Stimulated activated CD4-positive, alpha-beta T cell treated with anti-CD3 and anti-CD28 coated beads, Interleukin-4, amount 100 ng/mL, for 48 hours (primary cell): ENCODE results near the gene NCAM2.
"Not testable (repeated sequence)": the region's sequence is repeated elsewhere in the genome, so short reads cannot be mapped to it uniquely, and the experiment has no call there.

ENCODE experiments used
- DNase-seq, 2 donors: peaks; one replicate each; pipeline ENCODE4 v3.0.0-alpha.2; 2020; ENCODE audit warnings: low read depth in 2 of 2

The NCAM2 gene

DNA sequence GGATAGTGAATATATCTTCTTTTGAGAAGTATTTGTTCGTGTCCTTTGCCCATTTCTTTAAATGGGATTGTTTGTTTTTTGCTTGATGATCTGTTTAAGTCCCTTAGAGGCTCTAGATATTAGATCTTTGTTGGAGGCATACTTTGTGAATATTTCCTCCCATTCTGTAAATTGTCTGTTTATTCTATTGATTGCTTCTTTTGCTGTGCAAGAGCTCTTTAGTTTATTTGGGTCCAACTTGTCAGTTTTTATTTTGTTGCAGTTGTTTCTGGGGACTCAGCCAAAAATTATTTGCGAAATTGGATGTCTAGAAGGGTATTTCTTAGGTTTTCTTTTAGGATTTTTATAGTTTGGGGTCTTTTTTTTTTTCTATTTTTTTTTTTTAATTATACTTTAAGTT, 302.8 kb downstream of the NCAM2 start:
- no peak for DNase-seq

DNA sequence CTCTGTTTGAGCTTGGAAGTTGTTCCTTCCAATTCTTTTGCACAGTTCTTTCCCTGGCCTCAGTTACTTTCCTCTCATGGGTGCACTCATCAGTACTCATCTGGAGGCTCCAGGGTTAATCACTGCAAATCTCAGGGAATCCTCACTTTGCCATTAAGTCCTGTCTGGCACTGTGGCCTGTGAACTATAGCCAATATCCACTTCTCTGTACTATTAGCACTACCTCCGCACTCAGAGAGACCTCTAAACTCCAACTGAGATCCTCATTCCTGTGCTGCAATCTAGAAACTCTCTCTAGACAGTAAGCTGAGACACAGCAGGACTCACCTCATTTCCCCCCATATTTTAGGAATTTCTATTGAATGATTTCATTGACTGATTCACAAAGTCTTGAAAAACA, 311.3 kb downstream of the NCAM2 start:
- no peak for DNase-seq

DNA sequence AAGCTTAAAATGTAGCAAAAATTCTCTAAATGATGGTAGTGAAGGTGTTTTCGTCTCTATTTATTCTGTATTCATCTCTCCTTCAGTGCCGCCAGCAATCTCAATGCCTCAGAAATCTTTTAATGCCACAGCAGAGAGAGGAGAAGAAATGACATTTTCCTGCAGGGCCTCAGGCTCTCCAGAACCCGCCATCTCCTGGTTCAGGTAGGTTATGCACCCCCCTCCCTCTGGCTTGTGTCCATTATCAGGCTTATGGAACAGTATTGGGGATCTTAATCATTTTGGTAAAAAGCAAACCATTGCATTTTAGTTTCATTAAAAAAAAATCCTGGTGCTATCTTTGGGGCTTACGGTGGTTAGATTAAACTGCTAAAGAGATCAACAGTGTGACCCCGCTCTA, 326.1 kb downstream of the NCAM2 start:
- no peak for DNase-seq

DNA sequence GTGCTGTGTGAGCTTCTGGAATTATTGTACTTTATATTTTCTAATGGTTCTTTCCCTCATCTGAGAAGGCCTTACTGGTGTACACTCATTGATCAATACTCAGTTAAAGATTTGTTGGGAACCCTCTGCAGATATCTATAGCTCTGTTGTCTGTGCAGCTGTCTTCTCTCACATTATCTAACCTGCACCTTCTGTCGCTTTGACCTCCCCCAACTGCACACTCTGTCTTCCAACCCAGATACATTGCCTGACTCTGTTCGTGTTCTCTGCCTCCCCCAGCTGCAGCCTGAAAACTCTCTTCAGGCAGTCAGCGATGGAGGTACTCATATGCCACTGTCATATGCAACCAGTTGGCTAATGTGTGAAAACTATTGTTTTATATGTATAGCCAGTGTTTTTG, 334.3 kb downstream of the NCAM2 start:
- no peak for DNase-seq

DNA sequence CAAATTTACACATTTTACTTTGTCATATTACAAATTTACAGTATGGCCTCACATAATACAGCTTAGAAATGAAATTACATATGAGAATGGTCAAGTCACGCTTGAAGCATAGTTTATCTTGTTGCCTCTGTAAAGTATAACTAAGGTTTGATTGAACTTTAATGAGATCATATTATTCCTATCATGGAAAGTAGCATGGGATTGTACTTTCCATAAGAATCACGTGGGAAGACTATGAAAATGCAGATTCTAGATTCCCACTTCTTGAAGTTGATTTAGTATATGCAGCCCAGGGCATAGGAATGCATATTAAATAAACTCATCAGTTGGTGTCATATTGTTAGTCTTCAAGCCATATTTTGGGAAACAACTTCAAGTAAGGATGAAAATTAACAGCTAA, 342.8 kb downstream of the NCAM2 start:
- no peak for DNase-seq

DNA sequence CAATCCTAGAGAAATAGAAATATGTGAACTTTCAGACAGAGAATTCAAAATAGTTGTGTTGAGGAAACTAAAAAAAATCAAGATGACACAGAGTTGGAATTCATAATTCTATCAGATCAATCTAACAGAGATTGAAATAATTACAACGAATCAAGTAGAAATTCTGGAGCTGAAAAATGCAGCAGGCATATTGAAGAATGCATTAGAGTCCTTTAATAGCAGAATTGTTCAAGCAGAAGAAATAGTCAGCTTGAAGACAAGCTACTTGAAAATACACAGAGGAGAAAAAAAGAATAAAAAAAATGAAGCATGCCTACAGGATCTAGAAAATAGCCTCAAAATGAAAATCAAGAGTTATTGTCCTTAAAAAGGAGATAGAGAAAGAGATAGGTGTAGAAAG, 347.1 kb downstream of the NCAM2 start:
- no peak for DNase-seq

DNA sequence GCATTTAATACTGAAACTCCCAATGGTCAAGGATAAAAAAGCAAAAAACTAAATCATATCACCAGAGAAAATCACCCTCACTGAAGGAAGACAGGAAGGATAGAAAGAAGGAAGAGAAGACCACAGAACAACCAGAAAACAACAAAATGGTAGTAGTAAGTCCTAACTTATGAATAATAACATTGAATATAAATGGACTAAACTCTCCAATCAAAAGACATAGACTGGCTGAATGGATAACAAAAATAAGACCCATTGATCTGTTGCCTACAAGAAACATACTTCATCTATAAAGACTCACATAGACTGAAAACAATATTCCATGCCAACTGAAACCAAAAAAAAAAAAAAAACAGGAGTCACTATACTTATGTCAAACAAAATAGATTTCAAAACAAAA, 347.7 kb downstream of the NCAM2 start:
- DNase-seq: no peak

DNA sequence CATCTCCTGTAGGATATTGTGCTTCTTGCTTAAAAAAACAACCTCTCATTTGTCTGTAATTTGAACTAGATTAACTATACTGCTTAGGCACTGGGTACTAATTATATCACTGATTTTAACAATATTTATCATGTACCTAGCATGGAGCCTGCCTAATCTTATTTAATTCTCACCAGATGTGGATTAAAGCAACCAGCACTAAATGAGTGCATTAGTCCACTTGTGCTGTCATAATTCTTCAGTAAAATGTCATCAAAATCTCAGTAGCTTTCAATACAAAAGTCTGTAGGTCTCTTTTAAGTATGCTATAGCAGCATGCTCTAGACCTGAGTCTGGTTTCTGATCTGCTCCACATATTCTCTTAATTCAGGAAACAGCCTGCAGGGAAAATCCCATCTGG, 368.1 kb downstream of the NCAM2 start:
- DNase-seq: no peak

DNA sequence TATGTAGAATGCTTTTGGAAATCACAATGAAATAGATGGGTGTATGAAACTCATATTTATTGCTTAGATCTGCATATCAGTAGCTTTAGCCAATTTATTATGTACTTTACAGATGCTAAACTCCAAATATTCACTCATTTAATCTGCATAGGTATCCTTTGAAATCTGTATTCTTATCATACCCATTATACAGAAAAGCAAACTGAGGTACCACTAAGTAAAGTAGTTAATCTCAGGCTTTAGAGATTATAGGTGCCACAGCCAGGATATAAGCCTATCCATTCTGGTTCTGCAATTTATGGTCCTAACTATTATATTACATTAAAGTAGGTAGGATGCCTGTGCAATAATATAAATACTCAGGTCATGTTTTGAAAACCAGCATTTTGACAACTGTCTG, 369.4 kb downstream of the NCAM2 start:
- DNase-seq: no peak

DNA sequence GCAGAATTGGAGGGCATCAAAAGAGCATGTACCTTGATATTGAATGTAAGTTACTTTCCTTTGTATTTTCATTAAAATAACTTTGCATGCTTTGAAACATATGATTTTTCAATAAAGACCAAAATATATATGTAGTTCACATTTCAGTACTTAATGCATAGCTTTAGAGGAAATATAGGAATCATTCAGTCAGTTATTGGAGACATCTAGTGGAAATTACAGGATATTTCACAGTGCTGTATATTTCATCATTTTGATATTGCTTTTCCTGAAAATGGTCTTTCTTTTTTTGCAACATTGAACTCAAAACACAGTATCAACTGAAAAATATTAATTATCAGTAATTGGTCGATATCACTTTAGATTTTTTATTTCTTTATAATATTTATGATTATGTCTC, 375.8 kb downstream of the NCAM2 start:
- DNase-seq: no peak

DNA sequence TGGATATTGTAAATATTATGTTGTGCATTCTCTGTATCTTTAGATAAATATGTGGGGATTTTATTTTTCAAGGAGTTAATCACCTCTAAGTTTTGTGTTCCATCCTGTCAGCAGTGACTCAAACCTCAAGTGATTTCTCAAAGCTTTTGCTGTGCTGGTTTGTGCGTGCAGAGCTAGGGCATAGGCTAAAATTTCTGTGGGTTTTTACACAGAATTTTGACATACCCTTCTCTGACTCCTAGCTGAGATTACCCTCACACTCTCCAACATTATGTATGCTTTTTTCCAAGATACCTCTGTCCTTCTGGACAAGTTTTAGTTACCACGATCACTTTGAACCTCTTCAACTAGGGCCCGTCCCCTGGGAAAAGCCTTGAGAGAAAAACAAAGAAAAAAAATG, 384.9 kb downstream of the NCAM2 start:
- no peak for DNase-seq

DNA sequence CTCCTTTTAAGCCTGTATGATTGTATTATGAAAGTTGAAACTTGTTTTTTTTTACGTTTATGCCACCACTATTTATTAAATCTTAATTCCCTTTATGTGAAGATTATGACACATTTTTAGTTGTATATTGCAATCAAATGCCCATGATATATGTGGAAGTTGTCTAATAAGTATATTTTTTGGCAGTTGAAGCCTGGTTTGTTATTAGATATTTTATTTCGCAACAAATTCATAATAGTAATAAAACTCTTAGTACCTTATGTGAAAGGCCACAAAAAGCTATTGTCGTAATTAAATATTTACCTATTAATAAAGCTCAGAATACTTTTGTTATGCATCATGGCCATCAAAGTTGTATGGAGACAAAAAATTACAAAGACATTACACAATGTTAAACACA, 386.8 kb downstream of the NCAM2 start:
- no peak for DNase-seq

DNA sequence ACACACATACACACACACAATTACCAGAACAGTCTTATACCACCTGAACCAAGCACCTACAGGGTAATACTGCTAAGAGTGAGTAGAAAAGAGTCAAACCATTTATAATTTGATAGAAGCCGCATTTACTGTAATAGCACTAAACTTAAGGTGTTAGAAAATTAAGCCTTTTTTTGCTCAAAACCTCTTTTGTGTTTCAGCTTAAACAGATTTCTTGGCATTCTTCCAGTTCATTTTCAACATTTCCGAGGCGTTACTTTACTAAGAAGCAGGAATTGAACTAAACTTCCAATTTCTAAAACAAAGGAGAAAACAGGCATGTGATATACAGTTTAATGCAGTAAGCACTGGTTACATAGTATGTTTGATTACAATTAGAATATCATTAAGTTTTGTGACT, 387.2 kb downstream of the NCAM2 start:
- no peak for DNase-seq

DNA sequence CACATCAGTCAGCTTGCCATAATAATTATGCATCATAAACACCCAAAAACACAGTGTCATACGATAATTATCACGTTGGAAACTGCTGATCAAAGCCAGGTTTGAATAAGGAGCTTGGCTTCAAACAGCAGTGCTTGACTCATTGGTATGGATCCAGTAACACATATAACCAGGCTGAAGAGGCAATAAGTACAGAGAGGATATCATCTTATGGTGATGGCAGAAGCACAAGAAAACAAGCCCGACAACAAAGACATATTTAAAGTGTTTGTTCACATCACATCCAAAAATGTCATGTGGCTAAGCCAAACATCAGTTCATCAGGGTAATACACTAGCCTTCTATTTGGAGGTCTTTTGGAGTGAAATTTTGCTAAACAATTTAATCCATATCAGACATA, 389.7 kb downstream of the NCAM2 start:
- no peak for DNase-seq

DNA sequence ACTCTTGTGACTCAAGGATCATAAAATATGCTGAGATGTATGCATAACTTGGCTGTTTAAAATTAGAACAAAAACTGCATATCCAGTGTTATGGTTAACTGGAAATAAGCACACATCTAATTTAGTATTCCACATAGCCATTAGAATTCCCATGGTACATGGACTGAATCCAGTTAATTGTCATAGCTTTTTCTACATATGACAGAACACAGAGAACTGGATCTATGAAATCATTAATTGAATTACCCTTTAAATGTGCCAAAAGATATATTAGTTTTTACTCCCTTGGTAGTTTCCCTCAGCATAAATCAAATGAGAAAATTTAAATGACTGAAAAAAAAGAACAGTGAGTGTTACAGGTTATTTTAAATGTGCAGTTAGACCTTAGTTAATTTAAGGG, 395.9 kb downstream of the NCAM2 start:
- DNase-seq: no peak

DNA sequence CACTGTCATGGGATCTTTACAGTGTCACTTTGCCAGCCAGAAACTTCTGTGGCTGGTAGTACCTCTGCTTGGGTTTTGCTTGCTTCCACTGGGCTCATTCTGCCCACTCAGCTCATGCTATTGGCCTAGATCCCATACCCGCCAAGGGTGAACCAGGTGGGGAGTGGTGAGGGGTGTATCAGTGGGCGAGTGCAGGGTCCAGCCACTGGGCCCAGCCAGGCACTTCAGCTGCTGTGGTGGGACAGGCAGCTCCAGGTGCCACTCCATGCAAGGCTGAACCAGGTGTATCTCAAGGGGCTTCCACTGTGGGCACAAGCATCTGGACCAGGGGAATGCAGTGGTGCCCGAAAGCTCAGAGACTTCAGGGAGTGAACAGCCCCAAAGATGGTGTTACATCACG, 398.2 kb downstream of the NCAM2 start:
- DNase-seq: no peak

DNA sequence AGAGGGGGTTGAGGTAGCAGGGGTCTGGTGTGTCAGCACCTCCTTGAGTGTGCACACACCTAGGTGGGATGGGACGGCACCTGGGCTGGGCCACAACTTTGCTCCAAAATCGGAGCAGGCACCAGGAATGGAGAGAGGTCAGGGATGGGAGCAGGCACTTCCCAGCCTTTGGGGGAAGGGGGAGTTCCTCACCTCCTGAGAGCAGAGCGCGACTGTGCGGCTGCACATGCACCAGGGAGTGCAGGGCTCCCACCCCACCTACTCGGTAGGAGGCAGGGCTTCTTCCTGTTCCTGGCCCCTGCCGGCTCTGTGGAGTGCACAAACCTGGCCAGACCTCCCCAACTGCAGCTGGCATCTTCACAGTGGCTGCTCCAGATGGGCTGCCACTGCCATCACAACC, 399.3 kb downstream of the NCAM2 start:
- no peak for DNase-seq

DNA sequence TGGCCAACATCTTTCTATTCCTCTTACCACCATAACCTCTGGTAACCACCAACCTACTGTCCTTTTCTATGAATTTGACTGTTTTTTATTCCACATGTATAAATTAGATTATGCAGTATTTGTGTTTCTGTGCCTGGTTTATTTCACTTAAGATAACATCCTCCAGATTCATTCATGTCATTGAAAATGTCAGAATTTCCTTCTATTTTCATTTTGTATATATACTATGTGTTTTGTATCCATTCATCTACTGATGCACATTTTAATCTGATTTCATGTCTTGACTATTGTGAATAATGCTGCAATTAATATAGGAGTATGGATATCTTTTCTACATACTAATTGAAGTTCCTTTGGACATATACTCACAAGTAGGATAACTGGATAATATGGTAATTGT, 403.2 kb downstream of the NCAM2 start:
- DNase-seq: no peak

DNA sequence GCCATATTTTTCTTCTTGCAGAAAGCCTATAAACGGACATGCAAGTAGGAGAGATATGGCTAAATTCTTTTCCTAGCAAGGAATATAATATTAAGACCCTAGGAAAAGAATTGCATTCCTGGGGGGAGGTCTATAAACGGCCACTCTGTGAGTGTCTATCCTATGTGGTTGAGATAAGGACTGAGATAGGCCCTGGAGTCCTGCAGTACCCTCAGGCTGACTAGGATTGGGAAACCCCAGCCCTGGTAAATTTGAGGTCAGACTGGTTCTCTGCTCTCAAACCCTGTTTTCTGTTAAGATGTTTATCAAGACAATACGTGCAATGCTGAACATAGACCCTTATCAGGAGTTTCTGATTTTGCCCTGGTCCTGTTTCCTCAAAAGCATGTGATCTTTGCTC, 404.0 kb downstream of the NCAM2 start:
- DNase-seq: not testable (repeated sequence)

DNA sequence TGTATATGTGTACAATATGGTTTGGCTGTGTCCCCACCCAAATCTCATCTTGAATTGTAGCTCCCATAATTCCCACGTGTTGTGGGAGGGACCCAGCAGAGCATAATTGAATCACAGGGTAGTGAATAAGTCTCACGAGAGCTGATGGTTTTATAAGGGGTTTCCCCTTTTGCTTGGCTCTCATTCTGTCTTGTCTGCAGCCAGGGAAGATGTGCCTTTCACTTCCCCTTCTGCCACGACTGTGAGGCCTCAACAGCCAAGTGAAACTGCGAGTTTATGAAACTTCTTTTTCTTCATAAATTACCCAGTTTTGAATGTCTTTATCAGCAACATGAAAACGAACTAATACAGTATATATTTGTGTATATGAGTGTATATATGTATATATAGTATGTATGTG, 406.1 kb downstream of the NCAM2 start:
- DNase-seq: not testable (repeated sequence)

DNA sequence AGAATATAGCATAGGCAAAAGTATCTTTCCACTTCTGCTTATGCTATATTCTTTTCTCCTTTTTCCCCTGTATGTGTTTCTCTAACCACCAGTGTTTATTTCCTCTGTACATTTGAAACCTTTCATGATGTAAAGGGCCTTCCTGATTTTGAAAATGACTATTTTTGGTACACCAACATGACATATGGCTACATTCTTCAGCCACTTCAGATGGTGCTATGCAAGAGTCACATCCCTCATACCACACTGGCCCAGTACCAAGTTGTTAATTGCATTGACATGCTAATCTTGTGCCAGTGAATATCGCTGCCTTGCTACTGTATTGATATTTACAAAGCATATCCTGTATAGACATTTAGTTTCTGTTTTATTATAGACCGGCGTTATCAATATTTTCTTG, 408.7 kb downstream of the NCAM2 start:
- DNase-seq: no peak

DNA sequence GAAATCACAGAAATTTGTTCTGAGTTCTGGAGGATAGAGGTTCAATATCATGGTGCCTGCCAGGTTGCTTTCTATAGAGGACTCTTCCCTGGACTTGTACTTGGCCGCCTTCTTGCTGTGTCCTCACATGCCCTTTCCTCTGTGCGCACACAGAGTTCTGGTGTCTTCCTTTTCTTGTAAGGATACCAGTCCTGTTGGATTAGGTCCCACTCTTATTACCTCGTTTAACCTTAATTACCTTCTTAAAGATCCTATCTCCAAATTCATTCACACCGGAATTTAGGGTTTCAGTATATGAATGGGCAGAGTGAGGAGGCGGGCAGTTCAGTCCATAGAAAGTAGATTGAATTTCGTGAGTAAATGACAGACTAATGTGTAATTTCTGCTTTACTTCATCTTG, 413.9 kb downstream of the NCAM2 start:
- no peak for DNase-seq

DNA sequence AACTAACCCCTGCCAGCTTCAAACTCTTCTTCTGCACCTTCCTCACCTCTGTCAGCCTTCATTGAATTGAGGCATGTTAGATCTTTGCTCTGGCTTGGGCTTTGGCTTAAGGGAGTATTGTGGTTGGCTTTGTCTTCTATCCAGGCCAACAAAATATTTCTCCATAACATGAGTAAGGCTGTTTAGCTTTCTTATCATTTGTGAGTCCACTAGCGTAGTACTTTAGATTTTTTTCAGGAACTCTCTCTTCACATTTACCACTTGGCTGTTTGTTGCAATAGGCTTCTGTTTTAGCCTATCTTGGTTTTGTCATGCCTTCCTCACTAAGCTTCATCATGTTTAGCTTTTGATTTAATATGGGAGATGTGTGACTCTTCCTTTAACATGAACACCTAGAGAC, 417.5 kb downstream of the NCAM2 start:
- no peak for DNase-seq

DNA sequence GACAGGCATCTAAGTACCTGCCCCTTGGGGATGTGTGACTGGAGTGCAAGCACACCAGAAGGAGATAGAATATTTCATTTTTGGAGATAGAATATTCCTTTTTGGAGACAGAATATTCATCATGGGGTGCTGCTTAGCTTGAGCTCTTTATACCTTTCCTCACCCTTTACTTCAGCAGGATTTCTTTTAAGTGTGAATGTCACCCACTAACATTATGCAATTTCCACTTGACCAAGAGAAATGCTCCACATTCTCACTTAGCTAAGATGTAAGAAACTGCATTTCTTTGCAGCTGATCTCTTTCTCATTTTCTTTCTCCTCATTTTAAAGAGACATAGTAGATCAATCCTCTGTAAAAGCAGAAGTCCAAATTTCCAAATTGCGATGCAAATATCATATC, 436.7 kb downstream of the NCAM2 start:
- DNase-seq: no peak

DNA sequence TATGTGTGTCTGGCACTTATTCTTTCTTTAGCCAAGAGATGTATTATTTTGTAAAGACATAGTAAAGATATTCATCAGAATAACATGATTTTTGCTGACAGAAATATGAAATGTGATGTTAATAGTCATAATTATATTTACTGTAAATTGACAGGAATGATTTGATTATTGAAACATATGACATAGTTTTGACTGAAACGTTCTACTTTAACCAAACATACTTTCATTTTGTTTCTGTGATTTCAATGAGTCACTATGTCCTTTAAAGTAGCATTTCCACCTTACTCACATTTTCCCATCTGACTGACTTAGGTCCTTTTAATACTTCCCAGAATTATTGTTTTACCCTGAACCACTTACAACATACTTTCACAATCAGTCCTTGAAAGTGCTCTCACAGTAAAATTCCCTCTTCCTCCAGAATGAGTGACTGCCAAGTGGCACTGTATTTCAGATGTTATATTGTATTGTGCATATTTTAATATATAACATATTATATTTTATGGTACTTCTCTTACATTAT, 437.9 kb downstream of the NCAM2 start:
- DNase-seq: no peak
